Endothelial cell (in vitro differentiated cells): Measurements from ENCODE around the gene ENOSF1. TPM values are rescaled to one million over a fixed set of nuclear protein-coding genes. Genes with fewer than 3 reads are reported as not detected.
"Not testable (repeated sequence)": the region's sequence is repeated elsewhere in the genome, so short reads cannot be mapped to it uniquely, and the experiment has no call there.

Source experiments
- DNase-seq: peaks from one replicate; pipeline ENCODE4 v3.0.0; 2021; ENCODE audit warnings: low spot score
- H3K27ac Mint-ChIP-seq: one replicate; pipeline ENCODE4 v1.8.0; 2021; ENCODE audit warnings: mixed read lengths, inconsistent platforms; ENCODE audit not compliant: unreplicated experiment
- H3K27me3 Mint-ChIP-seq: one replicate; pipeline ENCODE4 v1.8.0; 2021; ENCODE audit warnings: mild to moderate bottlenecking, moderate library complexity, mixed read lengths, inconsistent platforms; ENCODE audit not compliant: unreplicated experiment
- H3K36me3 Mint-ChIP-seq: one replicate; pipeline ENCODE4 v1.8.0; 2021; ENCODE audit warnings: mild to moderate bottlenecking, low read depth, mixed read lengths, inconsistent platforms; ENCODE audit not compliant: unreplicated experiment
- H3K4me1 Mint-ChIP-seq: one replicate; pipeline ENCODE4 v1.8.0; 2021; ENCODE audit warnings: mild to moderate bottlenecking, mixed read lengths, inconsistent platforms; ENCODE audit not compliant: unreplicated experiment
- H3K4me3 Mint-ChIP-seq: one replicate; pipeline ENCODE4 v1.8.0; 2021; ENCODE audit warnings: mild to moderate bottlenecking, mixed read lengths, inconsistent platforms; ENCODE audit not compliant: unreplicated experiment
- H3K9me3 Mint-ChIP-seq: one replicate; pipeline ENCODE4 v1.8.0; 2021; ENCODE audit warnings: mixed read lengths, inconsistent platforms; ENCODE audit not compliant: unreplicated experiment
- CTCF ChIP-seq: fragments of 200-600 bp; sonication (generic); IDR thresholded peaks from one replicate; pipeline ENCODE4 v1.5.0; 2021; ENCODE audit warnings: antibody characterized with exemption; ENCODE audit not compliant: unreplicated experiment
- total RNA-seq: library from RNA; stranded (reverse); fragmentation: NEBNext Ultra II Directional; extraction: Animal tissue kit (Norgen Biotek cat#: 25700); gene quantifications from one replicate; pipeline ENCODE4 v1.2.1, GENCODE V29; 2021; ENCODE audit not compliant: unreplicated experiment

ENOSF1 gene
- total RNA-seq, 1 donor from 2014 or later: 31.8 TPM

- H3K36me3 Mint-ChIP-seq: peaks cover 41% of the 10 kb centered on the region
- DNase-seq: peak; percentile 26
- H3K27ac Mint-ChIP-seq: peak overlapping the region; percentile 24
- not testable (repeated sequence) for H3K27me3 Mint-ChIP-seq, H3K4me1 Mint-ChIP-seq, H3K9me3 Mint-ChIP-seq
- H3K4me3 Mint-ChIP-seq: peak overlapping the region; percentile 62
- peak; percentile 28 for TF ChIP-seq CTCF
Observed at GRCh38 chr18:730120-730519, 17.7 kb upstream of the ENOSF1 start.

DNA sequence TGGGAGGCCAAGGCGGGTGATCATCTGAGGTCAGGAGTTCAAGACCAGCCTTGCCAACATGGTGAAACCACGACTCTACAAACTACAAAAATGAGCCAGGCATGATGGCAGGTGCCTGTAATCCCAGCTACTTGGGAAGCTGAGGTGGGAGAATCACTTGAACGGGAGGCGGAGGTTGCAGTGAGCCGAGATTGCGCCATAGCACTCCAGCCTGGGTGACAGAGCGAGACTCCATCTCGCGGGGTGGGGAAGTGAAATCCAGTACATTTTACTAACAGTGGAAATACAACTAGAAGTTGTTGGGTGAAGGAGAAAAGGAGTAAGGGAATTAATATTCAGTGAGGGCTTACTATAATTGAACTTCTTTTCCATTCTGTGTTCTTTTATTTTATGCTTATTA lies 13.2 kb upstream of the ENOSF1 start:
- no peaks in the 10 kb centered on the region for H3K9me3 Mint-ChIP-seq
- DNase-seq: no peak
- no peak overlapping the region for H3K27ac Mint-ChIP-seq
- TF ChIP-seq CTCF: no peak
- no peaks in the 10 kb centered on the region for H3K4me1 Mint-ChIP-seq
- no peak overlapping the region for H3K4me3 Mint-ChIP-seq
- peaks cover 43% of the 10 kb centered on the region for H3K36me3 Mint-ChIP-seq
- H3K27me3 Mint-ChIP-seq: no peaks in the 10 kb centered on the region

DNA sequence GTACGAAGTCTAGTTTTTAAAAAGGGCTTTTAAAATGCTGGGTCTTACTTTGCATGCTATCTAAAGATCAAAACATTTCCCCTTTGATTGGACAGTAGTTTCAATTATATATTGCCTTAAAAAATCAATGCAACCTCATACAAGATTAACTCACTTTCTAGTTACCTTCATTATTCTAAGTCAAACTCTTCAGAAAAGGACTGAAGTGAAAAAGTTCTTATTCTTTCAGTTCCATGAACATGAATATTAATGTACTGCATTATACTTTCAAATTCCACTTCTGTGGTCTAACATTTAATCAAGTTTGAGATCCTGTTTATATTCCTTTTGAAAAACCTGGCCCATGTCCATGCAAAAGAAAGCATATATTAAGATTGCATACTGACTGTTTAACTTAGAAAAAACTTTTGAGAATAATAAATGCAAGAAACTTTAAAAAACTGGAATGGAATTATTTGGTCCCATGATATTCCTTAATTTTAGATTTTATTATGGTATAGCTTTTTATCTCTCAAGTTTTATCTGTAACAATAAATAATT lies 11.2 kb upstream of the ENOSF1 start:
- Mint-ChIP-seq H3K27ac (no peak overlapping the region), H3K9me3 (no peaks in the 10 kb centered on the region), H3K36me3 (peaks cover 41% of the 10 kb centered on the region), H3K27me3 (no peaks in the 10 kb centered on the region), H3K4me1 (no peaks in the 10 kb centered on the region), H3K4me3 (no peak overlapping the region)
- no peak for TF ChIP-seq CTCF
- DNase-seq: no peak

DNA sequence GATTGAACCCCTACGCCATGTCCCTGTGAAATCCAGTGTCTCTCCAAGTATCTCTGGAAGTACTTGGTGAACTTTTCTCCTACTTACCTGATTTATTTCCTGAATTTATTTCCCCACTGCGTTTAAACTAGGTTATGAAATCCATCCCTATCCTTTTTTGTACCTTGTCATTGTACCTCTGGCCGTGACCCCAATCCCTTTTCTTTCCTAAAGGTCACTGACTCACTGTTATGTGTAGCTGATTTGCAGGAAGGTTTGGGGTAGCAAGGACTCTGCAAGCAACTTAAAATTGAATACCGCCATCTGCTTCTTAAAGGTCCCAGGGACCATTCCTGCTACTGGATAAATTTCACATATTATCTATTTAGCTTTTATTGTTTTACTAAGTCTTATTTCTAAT lies 4.6 kb upstream of the ENOSF1 start:
- Mint-ChIP-seq H3K27ac (no peak overlapping the region), H3K9me3 (no peaks in the 10 kb centered on the region)
- TF ChIP-seq CTCF: no peak

DNA sequence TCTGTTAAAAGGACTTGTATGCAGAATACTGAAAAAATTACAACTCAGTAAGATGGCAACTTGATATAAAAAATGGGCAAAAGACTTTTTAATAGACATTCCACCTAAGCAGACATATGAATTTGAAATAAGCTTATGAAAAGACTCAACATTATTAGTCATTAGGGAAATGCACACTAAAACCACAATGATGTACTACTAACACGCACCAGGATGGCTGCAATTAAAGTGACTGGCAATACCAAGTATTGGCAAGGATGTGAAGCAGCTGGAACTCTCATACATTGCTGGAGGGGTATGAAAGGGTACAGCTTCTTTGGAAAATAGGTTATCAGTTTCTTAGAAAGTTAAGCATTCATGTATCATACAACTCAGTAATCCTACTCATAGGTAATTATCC lies 3.2 kb upstream of the ENOSF1 start:
- H3K36me3 Mint-ChIP-seq: peaks cover 15% of the 10 kb centered on the region
- TF ChIP-seq CTCF: no peak
- peaks cover 4% of the 10 kb centered on the region for H3K4me1 Mint-ChIP-seq
- H3K27ac Mint-ChIP-seq: no peak overlapping the region
- peaks cover 10% of the 10 kb centered on the region for H3K27me3 Mint-ChIP-seq
- no peak for DNase-seq
- no peaks in the 10 kb centered on the region for H3K9me3 Mint-ChIP-seq
- H3K4me3 Mint-ChIP-seq: no peak overlapping the region

More for the DNA sequence above, 4.6 kb upstream of the ENOSF1 start:
- H3K36me3 Mint-ChIP-seq: peaks cover 16% of the 10 kb centered on the region
- no peaks in the 10 kb centered on the region for H3K4me1 Mint-ChIP-seq
- H3K27me3 Mint-ChIP-seq: peaks cover 3% of the 10 kb centered on the region
- DNase-seq: no peak
- no peak overlapping the region for H3K4me3 Mint-ChIP-seq
